Astrocyte of the cerebellum (primary cell): ENCODE results near the gene TEN1.

Source experiments
- DNase-seq: peaks from one replicate; pipeline ENCODE4 v3.0.0-alpha.2; 2011; ENCODE audit warnings: low read depth
- H3K4me3 ChIP-seq: 2 replicates; pipeline ENCODE4 v1.5.1; 2011; ENCODE audit warnings: mild to moderate bottlenecking, low read depth, low read length, moderate library complexity
- in situ Hi-C: cut with HindIII; loops from 2 replicates; pipeline ENCODE4 v1.10.0; 2017; ENCODE audit warnings: low sequenced_read_pairs
- TF ChIP-seq, protein P1 (sequence below): IDR thresholded peaks from 2 replicates; pipeline ENCODE4 v1.5.1; 2012; ENCODE audit warnings: low read length, low read depth, moderate library complexity, mild to moderate bottlenecking; ENCODE audit errors: missing control alignments

The TEN1 gene

DNA sequence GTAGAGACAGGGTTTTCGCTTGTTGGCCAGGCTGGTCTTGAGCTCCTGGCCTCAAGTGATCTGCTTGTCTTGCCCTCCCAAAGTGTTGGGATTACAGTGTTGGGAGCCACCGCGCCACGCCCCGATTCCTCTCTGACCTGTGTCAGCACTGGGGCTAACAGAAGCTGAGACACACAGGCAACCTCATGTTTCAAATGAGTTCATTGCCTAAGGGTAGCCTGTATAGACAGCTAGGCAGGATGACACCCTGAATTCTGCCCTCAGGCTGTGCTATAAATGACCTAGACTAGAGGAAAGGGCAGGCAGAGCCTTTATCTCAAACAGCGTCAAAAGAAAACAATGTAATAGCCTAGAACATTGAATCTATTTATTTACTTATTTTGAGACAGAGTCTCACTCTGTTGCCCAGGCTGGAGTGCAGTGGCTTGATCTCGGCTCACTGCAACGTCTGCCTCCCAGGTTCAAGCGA lies 19.3 kb downstream of the TEN1 start:
- in situ Hi-C loops: no loop called here
- TF ChIP-seq, protein P1, sequence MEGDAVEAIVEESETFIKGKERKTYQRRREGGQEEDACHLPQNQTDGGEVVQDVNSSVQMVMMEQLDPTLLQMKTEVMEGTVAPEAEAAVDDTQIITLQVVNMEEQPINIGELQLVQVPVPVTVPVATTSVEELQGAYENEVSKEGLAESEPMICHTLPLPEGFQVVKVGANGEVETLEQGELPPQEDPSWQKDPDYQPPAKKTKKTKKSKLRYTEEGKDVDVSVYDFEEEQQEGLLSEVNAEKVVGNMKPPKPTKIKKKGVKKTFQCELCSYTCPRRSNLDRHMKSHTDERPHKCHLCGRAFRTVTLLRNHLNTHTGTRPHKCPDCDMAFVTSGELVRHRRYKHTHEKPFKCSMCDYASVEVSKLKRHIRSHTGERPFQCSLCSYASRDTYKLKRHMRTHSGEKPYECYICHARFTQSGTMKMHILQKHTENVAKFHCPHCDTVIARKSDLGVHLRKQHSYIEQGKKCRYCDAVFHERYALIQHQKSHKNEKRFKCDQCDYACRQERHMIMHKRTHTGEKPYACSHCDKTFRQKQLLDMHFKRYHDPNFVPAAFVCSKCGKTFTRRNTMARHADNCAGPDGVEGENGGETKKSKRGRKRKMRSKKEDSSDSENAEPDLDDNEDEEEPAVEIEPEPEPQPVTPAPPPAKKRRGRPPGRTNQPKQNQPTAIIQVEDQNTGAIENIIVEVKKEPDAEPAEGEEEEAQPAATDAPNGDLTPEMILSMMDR: no peak
- DNase-seq: no peak
- H3K4me3 ChIP-seq: no peak overlapping the region

- TF ChIP-seq, protein P1: peak; percentile 73
- no peak for DNase-seq
- H3K4me3 ChIP-seq: no peak overlapping the region
- in situ Hi-C loops: no loop called here
These were observed 21.1 kb downstream of the TEN1 start for GRCh38 chr17:76000016-76000754.

- TF ChIP-seq, protein P1: no peak
- in situ Hi-C loops: no loop called here
These were observed 21.9 kb downstream of the TEN1 start, which contains the start of gene CDK3 for GRCh38 chr17:76000755-76001521. Gene CDK3 (plus strand): TSS chr17:76000855. CDS start chr17:76001426, 571 bp downstream.

GRCh38 chr17:76002100-76002499 lies 23.1 kb downstream of the TEN1 start:
- DNase-seq: no peak
- H3K4me3 ChIP-seq: no peak overlapping the region
- TF ChIP-seq, protein P1: no peak
- in situ Hi-C loops: no loop called here

More at GRCh38 chr17:76000755-76001521, 21.9 kb downstream of the TEN1 start, which contains the start of gene CDK3:
- DNase-seq: no peak
- H3K4me3 ChIP-seq: no peak within 1 kb of the TSS

- no peak for DNase-seq
- in situ Hi-C loops: no loop called here
- H3K4me3 ChIP-seq: no peak overlapping the region
- TF ChIP-seq, protein P1: no peak
These were observed 24.9 kb downstream of the TEN1 start for GRCh38 chr17:76003915-76004314.

- DNase-seq: no peak
- H3K4me3 ChIP-seq: no peak overlapping the region
- in situ Hi-C loops: no loop called here
- TF ChIP-seq, protein P1: no peak
These were observed 25.8 kb downstream of the TEN1 start for GRCh38 chr17:76004750-76005262.
